Body of pancreas (tissue), 4 donors: ENCODE measurements around the gene TPI1. TPM values are rescaled to one million over a fixed set of nuclear protein-coding genes. Genes with fewer than 3 reads are reported as not detected.
"Not testable (repeated sequence)": the region's sequence is repeated elsewhere in the genome, so short reads cannot be mapped to it uniquely, and the experiment has no call there.

Experiments used
- ATAC-seq: fragments of 150-250 bp; one replicate; pipeline ENCODE4 v1.9.1; 2016
- DNase-seq, 4 donors: peaks; one replicate each; pipeline ENCODE4 v3.0.0-alpha.2; 2019
- H3K27ac ChIP-seq, 4 donors: fragments of 200-600 bp; sonication (generic); 1 replicate in 3 of 4; 2 replicates in 1 of 4; pipeline versions ENCODE4 v1.5.1 to v1.6.1; 2016 to 2019; ENCODE audit warnings: mild to moderate bottlenecking in 1 of 4, mixed read lengths in 1 of 4, moderate library complexity in 1 of 4
- H3K27me3 ChIP-seq, 2 donors: fragments of 200-600 bp; sonication (generic); one replicate each; pipeline ENCODE4 v1.6.0; 2016; ENCODE audit warnings: mild to moderate bottlenecking in 1 of 2
- H3K36me3 ChIP-seq, 2 donors: fragments of 200-600 bp; sonication (generic); replicated peaks in 1 of 2; 2 replicates each; pipeline ENCODE4 v1.5.1; 2016; ENCODE audit warnings: low read depth in 2 of 2; ENCODE audit not compliant: insufficient read depth in 1 of 2
- H3K4me1 ChIP-seq: fragments of 200-600 bp; sonication (generic); one replicate; pipeline ENCODE4 v1.6.0; 2016
- H3K4me3 ChIP-seq, 2 donors: fragments of 200-600 bp; sonication (generic); 1 replicate in 1 of 2; 2 replicates in 1 of 2; pipeline ENCODE4 v1.5.1; 2016 to 2019
- H3K9me3 ChIP-seq, 3 donors: fragments of 200-600 bp; sonication (generic); 1 replicate in 2 of 3; 2 replicates in 1 of 3; pipeline ENCODE4 v1.5.1; 2016
- CTCF ChIP-seq, 7 experiments: fragments of 450-650 bp in 4 of 7; fragments of 200-600 bp in 3 of 7; sonication (generic) in 3 of 7; IDR thresholded peaks; one replicate each; pipeline ENCODE4 v1.5.1; 2016 to 2019; ENCODE audit warnings: antibody characterized with exemption in 7 of 7
- POLR2A ChIP-seq, 3 donors: fragments of 450-650 bp; IDR thresholded peaks; one replicate each; pipeline ENCODE4 v1.6.1; 2016; ENCODE audit warnings: antibody characterized with exemption in 3 of 3, mild to moderate bottlenecking in 2 of 3
- WGBS, 2 donors: methylation state at CpG; one replicate each; pipeline ENCODE4 v1.1.5; 2017; 5-methylcytosine and 5-hydroxymethylcytosine counted together
- intact Hi-C: fragments of 100-400 bp; cut with DNase I; formaldehyde crosslinking; loops from one replicate; pipeline ENCODE4 v1.15.1; 2023
- total RNA-seq, 2 donors: library from RNA; depleted of rRNA; stranded (reverse); fragments of >200 nt; gene quantifications; one replicate each; pipeline ENCODE4 v1.1.0, GENCODE V29; 2016

Gene TPI1
- total RNA-seq, 2 donors from 2014 or later = 134 to 152 TPM

GRCh38 chr12:6860942-6861341, 6.4 kb upstream of the TPI1 start:
- Histone ChIP-seq H3K9me3 (no peaks in the 10 kb centered on the region), H3K36me3 (peaks cover 15 to 36% of the 10 kb centered on the region in 2 donors), H3K27me3 (no peaks in the 10 kb centered on the region), H3K27ac (no peak overlapping the region), H3K4me1 (no peaks in the 10 kb centered on the region), H3K4me3 (no peak overlapping the region)
- TF ChIP-seq POLR2A (IDR thresholded peaks at IDR 0.05) (no peak), CTCF (IDR thresholded peaks at IDR 0.05) (no peak)
- intact Hi-C loops = no loop called here
- ATAC-seq = no peak
- DNase-seq = no peak
- 91 to 94% methylated on average over 6 to 7 of the region's 7 CpGs for WGBS, 2 donors

GRCh38 chr12:6861391-6861790, 5.9 kb upstream of the TPI1 start:
- no peak for TF ChIP-seq CTCF (IDR thresholded peaks at IDR 0.05)
- no peaks in the 10 kb centered on the region for H3K4me1 ChIP-seq
- peaks cover 11 to 33% of the 10 kb centered on the region in 2 donors for H3K36me3 ChIP-seq
- ATAC-seq (no peak), DNase-seq (no peak)
- intact Hi-C loops = no loop called here
- H3K4me3 ChIP-seq = no peak overlapping the region
- WGBS, 2 donors = 89 to 92% methylated on average over 7 to 9 of the region's 9 CpGs
- no peaks in the 10 kb centered on the region for H3K9me3 ChIP-seq
- H3K27ac ChIP-seq = no peak overlapping the region
- no peaks in the 10 kb centered on the region for H3K27me3 ChIP-seq

GRCh38 chr12:6863033-6863432, 4.3 kb upstream of the TPI1 start:
- no peaks in the 10 kb centered on the region for H3K9me3 ChIP-seq
- intact Hi-C loops = no loop called here
- no peak for TF ChIP-seq POLR2A (IDR thresholded peaks at IDR 0.05)
- no peak for TF ChIP-seq CTCF (IDR thresholded peaks at IDR 0.05)
- no peak for DNase-seq
- peaks cover 6% of the 10 kb centered on the region for H3K4me1 ChIP-seq
- H3K4me3 ChIP-seq = no peak overlapping the region
- no peak overlapping the region for H3K27ac ChIP-seq
- ATAC-seq = no peak
- H3K36me3 ChIP-seq = peaks cover 5 to 33% of the 10 kb centered on the region in 2 donors
- WGBS, 2 donors = 90 to 92% methylated on average over 7 to 11 of the region's 11 CpGs
- no peaks in the 10 kb centered on the region for H3K27me3 ChIP-seq

GRCh38 chr12:6863586-6864321, 3.6 kb upstream of the TPI1 start:
- DNase-seq = no peak
- intact Hi-C loops = no loop called here
- no peaks in the 10 kb centered on the region for H3K9me3 ChIP-seq
- no peaks in the 10 kb centered on the region for H3K27me3 ChIP-seq
- 96 to 98% methylated on average over 8 to 16 of the region's 16 CpGs for WGBS, 2 donors
- peaks cover 0 to 30% of the 10 kb centered on the region in 2 donors for H3K36me3 ChIP-seq
- no peak overlapping the region for H3K4me3 ChIP-seq
- no peak for TF ChIP-seq CTCF (IDR thresholded peaks at IDR 0.05)
- TF ChIP-seq POLR2A (IDR thresholded peaks at IDR 0.05) = no peak
- ATAC-seq = no peak
- no peak overlapping the region for H3K27ac ChIP-seq
- peaks cover 14% of the 10 kb centered on the region for H3K4me1 ChIP-seq

- WGBS, 2 donors = 93 to 100% methylated on average over 5 of the region's 5 CpGs
- H3K9me3 ChIP-seq, DNase-seq, ATAC-seq, intact Hi-C loops, H3K27me3 ChIP-seq, H3K4me3 ChIP-seq, H3K27ac ChIP-seq: not testable (repeated sequence)
- H3K36me3 ChIP-seq = peaks cover 0 to 25% of the 10 kb centered on the region in 2 donors
- peaks cover 27% of the 10 kb centered on the region for H3K4me1 ChIP-seq
Observed at GRCh38 chr12:6865307-6865706, 2.0 kb upstream of the TPI1 start.
